HEK293T (cell line): ENCODE data around the gene PPP2R3A.

ENCODE experiments used
- ARNT ChIP-seq: fragments of 450-650 bp; IDR thresholded peaks from 2 replicates; pipeline ENCODE4 v1.6.1; 2017; ENCODE audit warnings: mild to moderate bottlenecking
- BHLHE40 ChIP-seq: fragments of 450-650 bp; IDR thresholded peaks from 2 replicates; pipeline ENCODE4 v1.6.1; 2016; ENCODE audit warnings: mild to moderate bottlenecking, moderate library complexity, borderline replicate concordance
- CTBP1 ChIP-seq: fragments of 450-650 bp; IDR thresholded peaks from 2 replicates; pipeline ENCODE4 v1.6.1; 2016; ENCODE audit warnings: borderline replicate concordance
- ELF4 ChIP-seq: fragments of 450-650 bp; IDR thresholded peaks from 2 replicates; pipeline ENCODE4 v1.6.1; 2017; ENCODE audit warnings: antibody characterized with exemption
- FOXA1 ChIP-seq: fragments of 450-650 bp; IDR thresholded peaks from 2 replicates; pipeline ENCODE4 v1.6.1; 2016; ENCODE audit warnings: mild to moderate bottlenecking
- FOXK2 ChIP-seq: fragments of 450-650 bp; IDR thresholded peaks from 2 replicates; pipeline ENCODE4 v1.6.1; 2016; ENCODE audit warnings: mild to moderate bottlenecking
- FOXM1 ChIP-seq: fragments of 450-650 bp; IDR thresholded peaks from 2 replicates; pipeline ENCODE4 v1.6.1; 2017; ENCODE audit warnings: mild to moderate bottlenecking, borderline replicate concordance
- L3MBTL2 ChIP-seq: fragments of 450-650 bp; conservative IDR thresholded peaks from 2 replicates; pipeline ENCODE4 v1.6.1; 2016; ENCODE audit warnings: mild to moderate bottlenecking
- LEF1 ChIP-seq: fragments of 450-650 bp; IDR thresholded peaks from 2 replicates; pipeline ENCODE4 v1.6.1; 2017; ENCODE audit warnings: mild to moderate bottlenecking, borderline replicate concordance
- SP1 ChIP-seq: fragments of 450-650 bp; IDR thresholded peaks from 2 replicates; pipeline ENCODE4 v1.6.1; 2017
- SUZ12 ChIP-seq: fragments of 450-650 bp; IDR thresholded peaks from 2 replicates; pipeline ENCODE4 v1.6.1; 2016; ENCODE audit warnings: mild to moderate bottlenecking
- TARDBP ChIP-seq: fragments of 450-650 bp; IDR thresholded peaks from 2 replicates; pipeline ENCODE4 v1.6.1; 2016
- ZNF384 ChIP-seq: fragments of 450-650 bp; IDR thresholded peaks from 2 replicates; pipeline ENCODE4 v1.6.1; 2016
- TF ChIP-seq, protein P1 (sequence below): fragments of 450-650 bp; IDR thresholded peaks from 2 replicates; pipeline ENCODE4 v1.6.1; 2016

DNA sequence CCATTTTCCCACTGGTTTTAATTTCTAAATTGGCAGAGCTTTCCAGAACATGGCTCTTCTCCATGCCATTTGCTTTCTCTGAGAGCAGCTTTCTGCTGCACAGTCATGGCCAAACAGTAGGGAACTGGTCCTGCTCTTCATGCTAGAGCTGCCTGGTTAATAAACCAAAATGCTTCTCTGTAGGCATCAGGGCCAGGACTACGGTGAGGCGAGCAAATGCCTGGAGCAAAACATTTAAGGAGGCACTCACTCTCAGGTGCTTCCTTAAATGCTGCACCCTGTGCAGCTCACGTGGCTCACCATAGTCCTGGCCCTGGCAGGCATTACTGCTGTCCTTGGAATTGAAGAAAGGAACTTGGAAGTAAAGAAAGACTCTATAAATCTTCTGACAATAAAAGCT, 48.5 kb upstream of the PPP2R3A start:
- TF ChIP-seq SUZ12: no peak
- TF ChIP-seq BHLHE40: no peak
- TF ChIP-seq FOXA1: no peak
- no peak for TF ChIP-seq LEF1
- no peak for TF ChIP-seq L3MBTL2
- no peak for TF ChIP-seq TARDBP
- no peak for TF ChIP-seq SP1
- TF ChIP-seq ARNT: no peak
- TF ChIP-seq, protein P1, sequence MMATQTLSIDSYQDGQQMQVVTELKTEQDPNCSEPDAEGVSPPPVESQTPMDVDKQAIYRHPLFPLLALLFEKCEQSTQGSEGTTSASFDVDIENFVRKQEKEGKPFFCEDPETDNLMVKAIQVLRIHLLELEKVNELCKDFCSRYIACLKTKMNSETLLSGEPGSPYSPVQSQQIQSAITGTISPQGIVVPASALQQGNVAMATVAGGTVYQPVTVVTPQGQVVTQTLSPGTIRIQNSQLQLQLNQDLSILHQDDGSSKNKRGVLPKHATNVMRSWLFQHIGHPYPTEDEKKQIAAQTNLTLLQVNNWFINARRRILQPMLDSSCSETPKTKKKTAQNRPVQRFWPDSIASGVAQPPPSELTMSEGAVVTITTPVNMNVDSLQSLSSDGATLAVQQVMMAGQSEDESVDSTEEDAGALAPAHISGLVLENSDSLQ: no peak
- no peak for TF ChIP-seq ELF4
- TF ChIP-seq CTBP1: no peak
- TF ChIP-seq FOXK2: no peak
- TF ChIP-seq FOXM1: no peak
- TF ChIP-seq ZNF384: no peak
